Prostate gland (tissue), 2 donors: Measurements from ENCODE around the gene LITAFD.

Experiments
- POLR2A ChIP-seq: fragments of 450-650 bp; IDR thresholded peaks from one replicate; pipeline ENCODE4 v1.6.1; 2016; ENCODE audit warnings: antibody characterized with exemption, mild to moderate bottlenecking
- POLR2AphosphoS5 ChIP-seq: sonication (generic); formaldehyde crosslinking; IDR thresholded peaks from one replicate; pipeline ENCODE4 v1.6.1; 2017; ENCODE audit warnings: antibody characterized with exemption
- TF ChIP-seq, protein P1 (sequence below), 4 experiments: fragments of 200-600 bp in 2 of 4; fragments of 450-650 bp in 2 of 4; sonication (generic) in 2 of 4; IDR thresholded peaks; 1 replicate in 3 of 4; 2 replicates in 1 of 4; pipeline ENCODE4 v1.5.1; 2016 to 2019; ENCODE audit warnings: antibody characterized with exemption in 4 of 4, mild to moderate bottlenecking in 2 of 4, moderate library complexity in 2 of 4

DNA sequence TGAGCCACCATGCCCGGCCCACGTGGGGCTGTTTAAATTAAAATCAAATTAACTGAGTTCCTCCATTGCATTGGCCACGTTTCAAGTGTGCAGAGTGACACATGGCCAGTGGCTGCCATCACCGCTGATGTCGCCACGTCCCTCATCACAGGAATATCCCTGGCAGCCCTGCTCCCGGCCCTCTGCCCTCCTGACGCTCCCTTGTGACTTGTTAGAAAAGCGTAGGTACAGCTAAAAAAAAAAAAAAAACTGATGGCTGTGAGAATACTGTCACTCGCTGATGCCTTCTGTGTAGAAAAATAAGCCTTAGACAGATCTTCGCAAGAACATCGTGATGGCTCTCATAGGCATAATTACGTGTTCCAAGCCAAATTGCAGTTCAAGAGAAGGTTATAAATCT, 35.0 kb upstream of the LITAFD start:
- no peak for TF ChIP-seq POLR2AphosphoS5
- TF ChIP-seq, protein P1, sequence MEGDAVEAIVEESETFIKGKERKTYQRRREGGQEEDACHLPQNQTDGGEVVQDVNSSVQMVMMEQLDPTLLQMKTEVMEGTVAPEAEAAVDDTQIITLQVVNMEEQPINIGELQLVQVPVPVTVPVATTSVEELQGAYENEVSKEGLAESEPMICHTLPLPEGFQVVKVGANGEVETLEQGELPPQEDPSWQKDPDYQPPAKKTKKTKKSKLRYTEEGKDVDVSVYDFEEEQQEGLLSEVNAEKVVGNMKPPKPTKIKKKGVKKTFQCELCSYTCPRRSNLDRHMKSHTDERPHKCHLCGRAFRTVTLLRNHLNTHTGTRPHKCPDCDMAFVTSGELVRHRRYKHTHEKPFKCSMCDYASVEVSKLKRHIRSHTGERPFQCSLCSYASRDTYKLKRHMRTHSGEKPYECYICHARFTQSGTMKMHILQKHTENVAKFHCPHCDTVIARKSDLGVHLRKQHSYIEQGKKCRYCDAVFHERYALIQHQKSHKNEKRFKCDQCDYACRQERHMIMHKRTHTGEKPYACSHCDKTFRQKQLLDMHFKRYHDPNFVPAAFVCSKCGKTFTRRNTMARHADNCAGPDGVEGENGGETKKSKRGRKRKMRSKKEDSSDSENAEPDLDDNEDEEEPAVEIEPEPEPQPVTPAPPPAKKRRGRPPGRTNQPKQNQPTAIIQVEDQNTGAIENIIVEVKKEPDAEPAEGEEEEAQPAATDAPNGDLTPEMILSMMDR (IDR thresholded peaks at IDR 0.05) = no peak
- TF ChIP-seq POLR2A = no peak
